Measurements from ENCODE around the gene TRPM1. TPM values are rescaled to one million over a fixed set of nuclear protein-coding genes. Genes with fewer than 3 reads are reported as not detected.

The TRPM1 gene
- total RNA-seq, 1 donor from 2014 or later, result not detected

- intact Hi-C loops (cut with micrococcal nuclease), result no loop called here
Observed at GRCh38 chr15:31021067-31021665, 80.4 kb downstream of the TRPM1 start.

GRCh38 chr15:31020542-31020941, 81.0 kb downstream of the TRPM1 start:
- intact Hi-C loops (cut with micrococcal nuclease), result no loop called here

GRCh38 chr15:31019986-31020385, 81.5 kb downstream of the TRPM1 start:
- intact Hi-C loops (cut with micrococcal nuclease), result no loop called here

GRCh38 chr15:31017311-31017710, 84.2 kb downstream of the TRPM1 start:
- intact Hi-C loops (cut with micrococcal nuclease), result no loop called here

- intact Hi-C loops (cut with micrococcal nuclease), result no loop called here
Observed at GRCh38 chr15:31016446-31016915, 85.0 kb downstream of the TRPM1 start.

GRCh38 chr15:31014608-31014925, 87.0 kb downstream of the TRPM1 start:
- intact Hi-C loops (cut with micrococcal nuclease), result no loop called here

- intact Hi-C loops (cut with micrococcal nuclease), result no loop called here
Observed at GRCh38 chr15:31013863-31014607, 87.5 kb downstream of the TRPM1 start.

GRCh38 chr15:31012455-31012854, 89.1 kb downstream of the TRPM1 start:
- intact Hi-C loops (cut with micrococcal nuclease), result no loop called here

- intact Hi-C loops (cut with micrococcal nuclease), result no loop called here
Observed at GRCh38 chr15:31010036-31010435, 91.5 kb downstream of the TRPM1 start.

GRCh38 chr15:31005660-31006059, 95.9 kb downstream of the TRPM1 start:
- intact Hi-C loops (cut with micrococcal nuclease), result loop anchor here (10.0 kb wide), 1 partner anchor 59 kb away; no protein-coding TSS in a partner anchor

- intact Hi-C loops (cut with micrococcal nuclease), result loop anchor here (10.0 kb wide), 1 partner anchor 61 kb away; no protein-coding TSS in a partner anchor
Observed at GRCh38 chr15:31004220-31004733, 97.2 kb downstream of the TRPM1 start.

- intact Hi-C loops (cut with micrococcal nuclease), result loop anchor here (10.0 kb wide), 1 partner anchor 63 kb away; no protein-coding TSS in a partner anchor
Observed at GRCh38 chr15:31001702-31002101, 99.8 kb downstream of the TRPM1 start.

GRCh38 chr15:30999729-31000128, 101.8 kb downstream of the TRPM1 start:
- intact Hi-C loops (cut with micrococcal nuclease), result loop anchor here (10.0 kb wide), 2 partner anchors 65 to 875 kb away; partner anchors contain the start of gene OTUD7A

- intact Hi-C loops (cut with micrococcal nuclease), result loop anchor here (10.0 kb wide), 1 partner anchor 878 kb away; the partner anchor contains the start of gene OTUD7A
Observed at GRCh38 chr15:30997270-30997669, 104.3 kb downstream of the TRPM1 start.

GRCh38 chr15:30992249-30992864, 109.2 kb downstream of the TRPM1 start:
- intact Hi-C loops (cut with micrococcal nuclease), result loop anchor here (10.0 kb wide), 1 partner anchor 882 kb away; the partner anchor contains the start of gene OTUD7A

GRCh38 chr15:30991255-30992235, 110.0 kb downstream of the TRPM1 start, which contains the start of gene MTMR10:
TSS of gene MTMR10 (minus strand) at chr15:30991628. CDS start at chr15:30991506, 122 bp downstream.
- intact Hi-C loops (cut with micrococcal nuclease), result loop anchor here (10.0 kb wide), 1 partner anchor 883 kb away; the partner anchor contains the start of gene OTUD7A

GRCh38 chr15:30990446-30991254, 110.9 kb downstream of the TRPM1 start:
- intact Hi-C loops (cut with micrococcal nuclease), result loop anchor here (10.0 kb wide), 1 partner anchor 884 kb away; the partner anchor contains the start of gene OTUD7A

GRCh38 chr15:30990036-30990435, 111.5 kb downstream of the TRPM1 start:
- intact Hi-C loops (cut with micrococcal nuclease), result loop anchor here (10.0 kb wide), 1 partner anchor 885 kb away; the partner anchor contains the start of gene OTUD7A

GRCh38 chr15:30985081-30985531, 116.4 kb downstream of the TRPM1 start:
- intact Hi-C loops (cut with micrococcal nuclease), result no loop called here
